HepG2 (cell line): Measurements from ENCODE around the gene SIVA1. TPM values are rescaled to one million over a fixed set of nuclear protein-coding genes. Genes with fewer than 3 reads are reported as not detected.

Experiments
- ARID4A ChIP-seq: sonication (generic); formaldehyde crosslinking; IDR thresholded peaks from 2 replicates; pipeline ENCODE4 v1.5.0; 2020; ENCODE audit warnings: mild to moderate bottlenecking, missing genetic modification reagents, borderline replicate concordance
- CREB1 ChIP-seq, 2 experiments: fragments of 450-650 bp in 1 of 2; IDR thresholded peaks; 2 replicates each; pipeline ENCODE4 v1.6.1; 2016 to 2017; ENCODE audit warnings: control low read depth in 1 of 2, mild to moderate bottlenecking in 1 of 2, missing compliant biosample characterization in 1 of 2, missing genetic modification characterization in 1 of 2
- CTCF ChIP-seq: sonication (generic); formaldehyde crosslinking; IDR thresholded peaks from 2 replicates; pipeline ENCODE4 v1.5.0; 2020; ENCODE audit warnings: mild to moderate bottlenecking, missing genetic modification reagents, moderate library complexity
- ESRRA ChIP-seq: sonication (generic); formaldehyde crosslinking; IDR thresholded peaks from 2 replicates; pipeline ENCODE4 v1.5.1; 2020; ENCODE audit warnings: mild to moderate bottlenecking, low read depth, missing genetic modification reagents
- FOXC1 ChIP-seq: sonication (generic); formaldehyde crosslinking; IDR thresholded peaks from 2 replicates; pipeline ENCODE4 v1.8.0; 2022; ENCODE audit warnings: mild to moderate bottlenecking, missing genetic modification reagents, borderline replicate concordance
- GTF2F1 ChIP-seq: fragments of 150-350 bp; IDR thresholded peaks from 2 replicates; pipeline ENCODE4 v1.6.1; 2014; ENCODE audit warnings: low read length
- HIC2 ChIP-seq: sonication (generic); formaldehyde crosslinking; IDR thresholded peaks from 2 replicates; pipeline ENCODE4 v1.9.0; 2022; ENCODE audit warnings: low read depth, missing genetic modification reagents
- HMGXB3 ChIP-seq: sonication (generic); formaldehyde crosslinking; IDR thresholded peaks from 2 replicates; pipeline ENCODE4 v1.4.0; 2020; ENCODE audit warnings: missing genetic modification reagents, borderline replicate concordance
- MIER3 ChIP-seq: IDR thresholded peaks from 2 replicates; pipeline ENCODE4 v1.6.1; 2016; ENCODE audit warnings: missing compliant biosample characterization, borderline replicate concordance
- PHF20 ChIP-seq: sonication (generic); formaldehyde crosslinking; IDR thresholded peaks from 2 replicates; pipeline ENCODE4 v1.5.0; 2020; ENCODE audit warnings: mild to moderate bottlenecking, missing genetic modification reagents
- ZNF335 ChIP-seq: sonication (generic); formaldehyde crosslinking; IDR thresholded peaks from 2 replicates; pipeline ENCODE4 v1.4.0; 2020; ENCODE audit warnings: missing genetic modification reagents
- ZNF816 ChIP-seq: sonication (generic); formaldehyde crosslinking; IDR thresholded peaks from 2 replicates; pipeline ENCODE4 v1.8.0; 2022; ENCODE audit warnings: missing genetic modification reagents, mild to moderate bottlenecking, borderline replicate concordance
- ZSCAN29 ChIP-seq: sonication (generic); formaldehyde crosslinking; conservative IDR thresholded peaks from 2 replicates; pipeline ENCODE4 v1.4.0; 2020; ENCODE audit warnings: mild to moderate bottlenecking, missing genetic modification reagents
- polyA plus RNA-seq, 8 experiments: library from polyadenylated mRNA; depleted of rRNA in 3 of 8; stranded (reverse) in 7 of 8; unstranded in 1 of 8; fragments of >200 nt; fragmentation: Illumina TruSeq in 4 of 8; extraction: Trizol in 4 of 8; gene quantifications; 2 replicates each; pipeline versions ENCODE4 v1.2.1 to v1.2.3, GENCODE V29; 2011 to 2016; ENCODE audit warnings: low read depth in 4 of 8, missing spikeins in 1 of 8, mixed read lengths in 1 of 8; ENCODE audit not compliant: insufficient read depth in 1 of 8
- total RNA-seq, 5 experiments: library from RNA; depleted of rRNA; stranded (reverse); fragments of >200 nt; fragmentation: Illumina TruSeq; extraction: Trizol; gene quantifications; 2 replicates each; pipeline ENCODE4 v1.2.3, GENCODE V29; 2016; ENCODE audit warnings: low read depth in 1 of 5
- TF ChIP-seq, protein P1 (sequence below): sonication (generic); formaldehyde crosslinking; IDR thresholded peaks from 2 replicates; pipeline ENCODE4 v1.4.0; 2020; ENCODE audit warnings: mild to moderate bottlenecking, low read depth, missing genetic modification reagents

Gene SIVA1
- total and polyA plus RNA-seq, 2 of the 13 experiments (the other 11 are each of a cell fraction or from before 2014, with no cell fraction given), result 123 to 186 TPM

DNA sequence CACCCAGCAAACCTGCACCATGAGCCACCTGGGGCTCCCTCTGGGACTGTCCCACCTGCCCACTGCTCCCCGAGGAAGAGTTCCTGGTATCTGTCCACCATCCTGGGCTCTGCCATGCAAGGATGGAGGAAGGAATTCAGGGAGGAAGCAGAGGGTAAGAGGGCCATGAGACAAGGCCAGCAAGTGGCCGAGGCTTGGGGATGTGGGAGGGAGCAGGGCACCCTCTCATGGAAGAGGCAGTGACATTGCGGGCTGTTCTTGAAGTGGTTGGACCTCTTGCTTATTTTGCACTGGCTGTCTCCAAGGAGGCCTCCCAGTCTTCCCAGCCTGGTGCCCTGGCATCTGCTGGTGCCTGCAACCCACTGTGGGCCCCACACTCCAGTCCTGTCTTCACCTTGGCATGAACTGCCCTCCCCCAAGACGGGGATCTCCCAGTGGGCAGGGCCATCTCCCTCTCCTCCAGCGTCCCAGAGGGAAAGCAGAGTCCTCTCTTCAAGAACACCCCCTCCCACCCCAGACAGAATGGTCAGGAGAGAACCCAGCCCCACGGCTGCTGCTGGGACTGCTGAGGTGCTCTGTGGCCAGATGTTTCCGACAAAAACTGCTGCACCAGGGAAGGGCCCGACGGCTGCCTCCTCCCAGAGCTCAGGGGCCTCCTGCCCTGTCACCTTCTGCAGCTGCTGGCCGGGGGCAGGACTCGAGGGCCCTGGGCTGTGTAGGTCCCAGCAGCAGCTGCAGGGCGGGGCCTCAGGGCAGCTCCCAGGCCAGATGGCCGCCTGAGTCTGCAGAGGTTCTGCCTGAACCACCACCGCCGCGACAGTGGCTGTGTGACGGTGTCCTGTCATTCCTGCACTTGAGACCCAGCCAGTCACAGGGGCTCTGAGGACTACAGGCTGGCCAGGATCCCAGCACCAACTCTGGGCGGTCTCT is 44.4 kb downstream of the SIVA1 start (continued):
- peak; percentile 51 for TF ChIP-seq ARID4A (CRISPR knock-in tag)
- no peak for TF ChIP-seq PHF20 (CRISPR knock-in tag)
- TF ChIP-seq ESRRA (CRISPR knock-in tag), result no peak
- TF ChIP-seq GTF2F1, result no peak
- 0 out of 2 replicates have a peak, but pooled peaks have one; percentile 30 for TF ChIP-seq HIC2 (CRISPR knock-in tag)
- TF ChIP-seq CTCF (CRISPR knock-in tag), result no peak
- no peak for TF ChIP-seq HMGXB3
- TF ChIP-seq MIER3, result no peak
- peak; percentile 59 for TF ChIP-seq FOXC1 (CRISPR knock-in tag)
- TF ChIP-seq CREB1 (IDR thresholded peaks at IDR 0.05), result no peak
- no peak for TF ChIP-seq CREB1 (CRISPR knock-in tag; IDR thresholded peaks at IDR 0.05)
- no peak for TF ChIP-seq ZSCAN29 (CRISPR knock-in tag)
- no peak for TF ChIP-seq ZNF335 (CRISPR knock-in tag)
- TF ChIP-seq, protein P1, sequence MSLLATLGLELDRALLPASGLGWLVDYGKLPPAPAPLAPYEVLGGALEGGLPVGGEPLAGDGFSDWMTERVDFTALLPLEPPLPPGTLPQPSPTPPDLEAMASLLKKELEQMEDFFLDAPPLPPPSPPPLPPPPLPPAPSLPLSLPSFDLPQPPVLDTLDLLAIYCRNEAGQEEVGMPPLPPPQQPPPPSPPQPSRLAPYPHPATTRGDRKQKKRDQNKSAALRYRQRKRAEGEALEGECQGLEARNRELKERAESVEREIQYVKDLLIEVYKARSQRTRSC, result no peak
- TF ChIP-seq ZNF816, result no peak
